Measurements from ENCODE around the gene HDAC11.

The HDAC11 gene

GRCh38 chr3:13460341-13460736 is 19.8 kb upstream of the HDAC11 start:
- H3K27ac ChIP-seq: no peak overlapping the region
- no peaks in the 10 kb centered on the region for H3K36me3 ChIP-seq (replicated peaks)
- no peak for DNase-seq
- in situ Hi-C loops (cut with HindIII; ENCODE audit: low pct_ligation_motif_present, low sequenced_read_pairs): no loop called here
- peaks cover 2% of the 10 kb centered on the region for H3K27me3 ChIP-seq (replicated peaks)
- TF ChIP-seq CTCF (IDR thresholded peaks at IDR 0.05; ENCODE audit: low read depth, low read length, missing control alignments): no peak
- H3K4me3 ChIP-seq (ENCODE audit: low read depth, low read length): no peak overlapping the region

GRCh38 chr3:13461169-13462124 is 18.7 kb upstream of the HDAC11 start:
- TF ChIP-seq CTCF (IDR thresholded peaks at IDR 0.05; ENCODE audit: low read depth, low read length, missing control alignments): peak; percentile 87
- no peak overlapping the region for H3K4me3 ChIP-seq (ENCODE audit: low read depth, low read length)
- H3K27me3 ChIP-seq (replicated peaks): peaks cover 3% of the 10 kb centered on the region
- H3K27ac ChIP-seq: no peak overlapping the region
- in situ Hi-C loops (cut with HindIII; ENCODE audit: low pct_ligation_motif_present, low sequenced_read_pairs): no loop called here
- DNase-seq: peak; percentile 10
- no peaks in the 10 kb centered on the region for H3K36me3 ChIP-seq (replicated peaks)

- Histone ChIP-seq H3K4me3 (ENCODE audit: low read depth, low read length) (no peak overlapping the region), H3K36me3 (replicated peaks) (no peaks in the 10 kb centered on the region), H3K27ac (no peak overlapping the region), H3K27me3 (replicated peaks) (peaks cover 3% of the 10 kb centered on the region)
- DNase-seq: no peak
- TF ChIP-seq CTCF (IDR thresholded peaks at IDR 0.05; ENCODE audit: low read depth, low read length, missing control alignments): no peak
- in situ Hi-C loops (cut with HindIII; ENCODE audit: low pct_ligation_motif_present, low sequenced_read_pairs): no loop called here
Measured at GRCh38 chr3:13462125-13462629, 17.9 kb upstream of the HDAC11 start.

GRCh38 chr3:13462822-13463221 is 17.3 kb upstream of the HDAC11 start:
- Histone ChIP-seq H3K27ac (no peak overlapping the region), H3K4me3 (ENCODE audit: low read depth, low read length) (no peak overlapping the region), H3K27me3 (replicated peaks) (peaks cover 3% of the 10 kb centered on the region), H3K36me3 (replicated peaks) (no peaks in the 10 kb centered on the region)
- TF ChIP-seq CTCF (IDR thresholded peaks at IDR 0.05; ENCODE audit: low read depth, low read length, missing control alignments): no peak
- in situ Hi-C loops (cut with HindIII; ENCODE audit: low pct_ligation_motif_present, low sequenced_read_pairs): no loop called here
- DNase-seq: no peak

GRCh38 chr3:13463618-13464400 is 16.3 kb upstream of the HDAC11 start:
- DNase-seq: no peak
- H3K27ac ChIP-seq: no peak overlapping the region
- H3K36me3 ChIP-seq (replicated peaks): no peaks in the 10 kb centered on the region
- no peak overlapping the region for H3K4me3 ChIP-seq (ENCODE audit: low read depth, low read length)
- peaks cover 3% of the 10 kb centered on the region for H3K27me3 ChIP-seq (replicated peaks)
- TF ChIP-seq CTCF (IDR thresholded peaks at IDR 0.05; ENCODE audit: low read depth, low read length, missing control alignments): no peak
- in situ Hi-C loops (cut with HindIII; ENCODE audit: low pct_ligation_motif_present, low sequenced_read_pairs): no loop called here

Measured in brain microvascular endothelial cell (primary cell).